ENCODE results near the gene SCAF8. TPM values are rescaled to one million over a fixed set of nuclear protein-coding genes. Genes with fewer than 3 reads are reported as not detected.
A peak's percentile ranks its signal among the peaks of the same experiment; 100 is the strongest.

The SCAF8 gene
- total and polyA plus RNA-seq, 9 of the 15 experiments (the other 6 are each of a cell fraction or from before 2014, with no cell fraction given): 10.5 to 46.6 (median 23.2) TPM

DNA sequence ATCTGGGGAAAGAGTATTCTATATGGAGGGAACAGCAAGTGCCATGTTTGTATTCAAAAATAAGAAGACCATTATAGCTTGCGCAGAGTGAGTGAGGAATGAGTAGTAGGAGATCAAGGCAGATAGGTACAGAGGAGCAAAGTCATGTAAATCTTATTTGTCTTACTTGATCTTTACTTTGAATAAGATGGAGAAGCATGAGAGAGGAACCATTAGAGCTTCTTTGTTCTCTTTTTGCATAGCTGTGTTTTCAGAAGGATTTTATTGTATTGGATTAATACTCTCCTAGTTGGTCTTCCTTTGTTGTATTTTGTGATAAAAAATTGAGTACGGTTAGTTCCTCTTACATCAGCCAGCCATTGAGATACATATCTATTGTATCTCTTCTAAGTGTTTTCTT lies 88.4 kb downstream of the SCAF8 start (continued):
- no peak for TF ChIP-seq CHD7 (IDR thresholded peaks at IDR 0.05; ENCODE audit: low read depth, low read length)
- TF ChIP-seq ZNF282 (CRISPR knock-in tag; IDR thresholded peaks at IDR 0.05): no peak
- peak; percentile 58; the same call in 1 of the 2 replicates for TF ChIP-seq ZNF589 (CRISPR knock-in tag; IDR thresholded peaks at IDR 0.05; ENCODE audit: low read depth)
- no peak for TF ChIP-seq ZNF699 (CRISPR knock-in tag; IDR thresholded peaks at IDR 0.05; ENCODE audit: insufficient replicate concordance)
- TF ChIP-seq, protein P1, sequence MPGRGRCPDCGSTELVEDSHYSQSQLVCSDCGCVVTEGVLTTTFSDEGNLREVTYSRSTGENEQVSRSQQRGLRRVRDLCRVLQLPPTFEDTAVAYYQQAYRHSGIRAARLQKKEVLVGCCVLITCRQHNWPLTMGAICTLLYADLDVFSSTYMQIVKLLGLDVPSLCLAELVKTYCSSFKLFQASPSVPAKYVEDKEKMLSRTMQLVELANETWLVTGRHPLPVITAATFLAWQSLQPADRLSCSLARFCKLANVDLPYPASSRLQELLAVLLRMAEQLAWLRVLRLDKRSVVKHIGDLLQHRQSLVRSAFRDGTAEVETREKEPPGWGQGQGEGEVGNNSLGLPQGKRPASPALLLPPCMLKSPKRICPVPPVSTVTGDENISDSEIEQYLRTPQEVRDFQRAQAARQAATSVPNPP (IDR thresholded peaks at IDR 0.05; ENCODE audit: borderline replicate concordance, insufficient read depth, insufficient read length): no peak
- TF ChIP-seq, protein P2, sequence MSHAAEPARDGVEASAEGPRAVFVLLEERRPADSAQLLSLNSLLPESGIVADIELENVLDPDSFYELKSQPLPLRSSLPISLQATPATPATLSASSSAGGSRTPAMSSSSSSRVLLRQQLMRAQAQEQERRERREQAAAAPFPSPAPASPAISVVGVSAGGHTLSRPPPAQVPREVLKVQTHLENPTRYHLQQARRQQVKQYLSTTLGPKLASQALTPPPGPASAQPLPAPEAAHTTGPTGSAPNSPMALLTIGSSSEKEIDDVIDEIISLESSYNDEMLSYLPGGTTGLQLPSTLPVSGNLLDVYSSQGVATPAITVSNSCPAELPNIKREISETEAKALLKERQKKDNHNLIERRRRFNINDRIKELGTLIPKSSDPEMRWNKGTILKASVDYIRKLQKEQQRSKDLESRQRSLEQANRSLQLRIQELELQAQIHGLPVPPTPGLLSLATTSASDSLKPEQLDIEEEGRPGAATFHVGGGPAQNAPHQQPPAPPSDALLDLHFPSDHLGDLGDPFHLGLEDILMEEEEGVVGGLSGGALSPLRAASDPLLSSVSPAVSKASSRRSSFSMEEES (CRISPR knock-in tag; IDR thresholded peaks at IDR 0.05): no peak
- no peak for TF ChIP-seq THRB (CRISPR knock-in tag; conservative IDR thresholded peaks at IDR 0.05)
- TF ChIP-seq ZNF23 (CRISPR knock-in tag; IDR thresholded peaks at IDR 0.05): no peak
- no peak for TF ChIP-seq HMBOX1 (IDR thresholded peaks at IDR 0.05)
- no peak for TF ChIP-seq PHF21A (IDR thresholded peaks at IDR 0.05; ENCODE audit: borderline replicate concordance, low read depth)
- peak; percentile 60; the same call in 1 of the 2 replicates for TF ChIP-seq SOX6 (IDR thresholded peaks at IDR 0.05)
- no peak for TF ChIP-seq ZNF785 (CRISPR knock-in tag; IDR thresholded peaks at IDR 0.05)

Data from K562 (cell line).